Activated gamma-delta T cell treated with Interleukin-2 at 50 U/mL for 16 hours (primary cell): ENCODE data around the gene ZFHX3.

Experiments
- DNase-seq: peaks from one replicate; pipeline ENCODE4 v3.0.0-alpha.2; 2020

Gene ZFHX3

DNA sequence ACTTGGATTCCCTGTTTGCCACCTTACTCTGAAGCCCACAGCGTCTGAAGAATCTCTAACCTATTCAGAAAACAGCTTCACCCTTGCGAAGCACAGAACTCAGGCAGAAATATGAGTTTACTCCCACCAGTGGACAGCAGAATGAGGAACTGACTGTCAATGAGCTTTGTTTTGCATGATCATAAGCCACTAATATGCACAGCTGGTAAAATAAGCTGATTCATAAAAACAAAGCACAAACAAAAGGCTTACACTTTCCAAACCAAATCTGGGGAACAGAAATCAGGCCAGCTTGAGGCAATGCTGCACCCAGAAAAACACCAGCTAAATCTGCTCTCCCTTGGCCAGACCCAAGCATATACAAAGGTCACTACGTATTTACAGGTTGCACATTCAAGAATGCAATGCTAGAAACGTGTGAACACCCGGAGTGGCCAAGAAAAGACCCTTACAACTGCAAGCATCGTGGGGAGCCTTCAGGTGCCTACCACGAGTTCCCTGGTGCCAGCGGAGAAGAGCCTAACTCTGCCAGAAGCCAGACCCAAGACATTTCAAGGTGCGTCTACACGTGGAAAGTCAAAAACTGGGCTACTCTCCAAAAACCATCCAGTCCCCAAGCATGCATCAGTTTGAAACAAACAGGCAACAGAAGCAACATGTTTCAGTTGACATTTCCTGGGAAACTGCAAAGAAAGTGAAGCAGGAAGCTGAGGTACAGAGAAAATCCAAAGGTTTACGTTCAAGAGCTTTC lies 207.1 kb downstream of the ZFHX3 start:
- no peak for DNase-seq

DNA sequence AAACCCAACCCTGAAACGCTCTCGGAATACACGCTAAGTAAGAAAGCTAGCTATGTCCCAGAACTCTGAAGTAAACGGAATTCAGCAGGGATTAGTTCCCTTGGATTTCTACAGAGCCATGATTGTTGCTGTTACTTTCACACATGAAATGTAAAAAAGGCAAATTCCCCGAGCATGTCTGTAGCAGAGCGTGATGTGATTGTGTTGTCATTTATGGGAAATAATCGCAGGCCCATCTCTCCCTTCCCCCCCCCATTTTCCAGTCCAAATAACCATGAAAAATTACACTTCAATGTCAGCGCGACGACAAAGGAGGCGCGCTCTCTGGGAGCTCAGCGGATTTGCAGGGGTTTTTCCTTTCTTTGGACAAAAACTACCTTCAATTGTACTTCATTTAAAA lies 209.0 kb downstream of the ZFHX3 start:
- no peak for DNase-seq

DNA sequence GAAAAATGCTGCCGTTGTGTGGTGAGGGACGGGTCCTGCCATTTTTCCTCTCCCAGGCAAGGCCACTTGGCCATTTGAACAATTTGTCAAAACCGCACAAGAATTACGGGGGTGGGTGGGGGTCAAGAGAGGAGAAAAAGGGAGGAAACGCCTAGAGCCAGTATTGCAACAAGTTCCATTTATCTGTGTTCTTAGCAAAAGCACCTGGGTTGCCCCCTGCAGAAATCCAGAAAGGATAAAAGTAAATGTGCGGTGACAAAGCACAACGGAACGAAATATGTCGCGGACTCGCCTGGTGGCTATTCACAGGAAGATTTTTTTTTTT lies 209.4 kb downstream of the ZFHX3 start:
- no peak for DNase-seq

DNA sequence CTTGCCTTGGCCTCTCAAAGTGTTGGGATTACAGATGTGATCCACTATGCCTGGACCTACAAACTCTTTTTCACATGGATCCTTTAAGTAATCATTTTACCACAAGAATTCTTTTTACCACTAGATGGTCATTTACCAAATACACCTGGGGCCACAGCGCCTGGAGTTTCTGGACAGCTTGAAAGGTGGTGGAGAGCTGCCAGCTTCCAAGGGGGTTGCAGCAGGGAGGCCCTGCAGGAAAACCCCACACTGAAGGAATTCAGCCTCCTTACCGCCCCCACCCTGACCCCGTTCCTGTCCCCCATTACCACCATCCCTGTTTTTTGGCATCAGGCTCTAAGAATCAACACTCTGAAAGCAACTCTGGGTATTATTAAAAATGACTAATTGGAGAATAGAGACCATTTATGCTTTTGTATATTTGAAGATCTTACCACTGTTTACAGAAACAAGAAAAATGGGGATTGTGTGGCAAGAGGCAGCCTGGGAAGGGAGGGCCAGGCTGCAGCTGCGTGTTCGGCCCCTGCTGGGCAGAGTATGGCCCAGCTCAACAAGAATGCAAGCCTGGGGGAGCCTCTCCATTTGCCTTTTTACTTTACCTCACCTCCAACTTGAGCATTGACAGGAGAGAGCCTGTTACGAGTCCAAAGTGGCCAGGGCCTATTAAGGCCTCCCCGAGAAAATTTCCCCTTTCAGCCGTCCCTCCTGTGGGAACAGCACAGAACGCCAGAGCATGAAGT lies 209.9 kb downstream of the ZFHX3 start:
- DNase-seq = no peak

DNA sequence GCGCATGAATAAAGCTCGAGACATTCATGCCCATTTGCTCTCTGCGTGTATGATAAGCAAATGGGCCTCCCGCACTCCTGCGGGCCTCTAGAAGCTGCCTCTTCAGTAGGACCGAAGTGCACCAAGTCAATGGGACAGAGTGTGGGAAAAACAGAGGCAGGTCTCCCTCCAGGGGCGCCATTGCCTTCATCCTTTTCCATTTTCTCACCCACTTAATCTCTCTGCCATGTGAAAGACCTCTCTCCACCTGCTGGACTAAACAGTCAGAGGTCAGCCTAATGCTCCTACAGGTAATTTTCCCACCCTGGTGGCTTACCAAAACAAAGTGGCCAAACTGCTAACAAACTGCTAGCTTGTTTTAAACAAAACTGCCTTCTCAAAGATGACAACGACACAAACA lies 210.9 kb downstream of the ZFHX3 start:
- no peak for DNase-seq

DNA sequence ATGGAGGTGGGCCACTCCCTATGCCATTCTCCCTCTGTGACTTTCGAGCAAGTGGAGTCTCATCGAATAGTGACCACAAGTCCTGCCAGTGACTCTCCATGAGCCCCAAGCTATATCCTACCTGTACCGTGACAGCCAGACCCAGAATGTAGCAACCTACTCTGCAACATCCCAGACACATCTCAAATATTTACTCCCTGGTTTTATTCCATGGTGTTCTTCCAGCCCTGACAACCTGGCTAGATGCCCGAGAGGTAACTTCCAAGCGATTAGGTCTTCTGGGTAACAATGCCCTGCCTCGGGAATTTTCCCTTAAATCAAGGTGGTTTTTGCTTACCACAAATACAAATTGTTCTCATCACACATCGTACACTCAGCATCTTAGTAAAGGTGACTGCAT lies 211.7 kb downstream of the ZFHX3 start:
- DNase-seq = no peak

DNA sequence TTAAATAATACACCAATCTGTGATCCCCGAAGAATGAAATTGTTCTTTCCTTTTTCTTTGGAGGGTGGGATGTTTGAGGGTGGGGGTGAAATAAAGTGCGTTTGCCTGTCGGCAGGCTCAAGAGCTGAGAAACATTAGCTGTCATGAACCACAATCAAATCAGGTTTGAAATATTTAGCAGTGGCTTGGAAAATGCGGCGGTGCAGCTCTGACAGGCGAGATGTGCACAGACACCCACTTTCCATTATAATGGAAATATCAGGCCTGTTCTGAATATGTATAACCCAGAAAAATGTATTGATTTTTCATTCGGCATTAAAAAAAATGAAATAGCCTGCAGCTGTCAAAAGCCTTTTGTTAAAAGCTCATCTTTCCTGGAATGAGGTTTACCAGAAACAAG lies 212.8 kb downstream of the ZFHX3 start:
- DNase-seq = no peak

DNA sequence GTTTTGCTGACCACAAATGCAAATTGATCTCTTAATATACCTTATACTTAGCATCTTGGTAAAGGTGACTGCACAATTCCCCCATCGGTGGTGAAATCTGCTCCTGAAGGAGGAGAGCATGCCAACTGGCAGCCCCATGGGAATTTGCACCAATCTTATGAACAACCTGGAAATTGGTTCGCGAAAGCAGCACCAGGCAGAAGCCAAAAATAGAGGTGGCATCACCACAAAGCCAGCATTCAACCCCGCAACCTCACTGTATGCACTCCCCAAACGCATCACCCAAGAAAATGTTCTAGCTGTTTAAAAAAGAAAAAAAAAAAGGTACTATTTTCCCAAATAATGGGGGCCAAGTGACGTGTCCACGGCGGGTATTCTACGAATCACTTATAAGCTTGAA lies 213.4 kb downstream of the ZFHX3 start:
- DNase-seq = no peak

DNA sequence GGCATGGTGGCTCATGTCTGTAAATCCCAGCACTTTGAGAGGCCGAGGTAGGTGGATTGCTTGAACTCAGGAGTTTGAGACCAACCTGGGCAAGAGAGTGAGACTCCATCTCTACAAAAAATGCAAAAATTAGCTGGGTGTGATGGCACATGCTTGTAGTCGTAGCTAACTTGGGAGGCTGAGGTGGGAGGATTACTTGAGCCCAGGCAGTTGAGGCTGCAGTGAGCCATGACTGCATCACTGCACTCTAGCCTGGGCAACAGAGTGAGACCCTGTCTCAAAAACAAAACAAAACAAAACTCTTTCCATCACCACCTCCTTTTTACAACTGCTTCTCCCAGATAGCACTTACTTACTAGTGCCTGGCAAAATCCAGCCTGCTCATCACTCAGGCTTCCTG lies 214.0 kb downstream of the ZFHX3 start:
- no peak for DNase-seq

DNA sequence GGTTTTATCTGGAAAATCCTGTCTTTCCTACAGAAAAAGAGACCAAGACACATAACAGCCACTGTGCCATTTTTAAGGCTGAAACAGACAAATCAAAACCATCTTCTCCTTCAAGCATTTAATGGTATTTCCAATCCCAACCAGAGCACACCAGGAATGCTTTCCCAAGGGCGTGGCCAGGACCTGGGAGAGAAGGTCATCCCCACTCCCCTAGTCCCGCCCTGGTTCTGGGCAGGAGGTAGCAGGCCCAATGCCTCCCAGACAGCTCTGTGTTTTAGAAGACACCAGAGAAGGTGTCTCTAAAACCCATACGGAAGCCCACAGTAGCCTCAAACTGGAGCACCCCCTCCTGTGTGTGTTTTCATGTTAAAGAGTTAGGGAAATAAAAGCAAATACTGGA lies 214.4 kb downstream of the ZFHX3 start:
- DNase-seq = no peak

DNA sequence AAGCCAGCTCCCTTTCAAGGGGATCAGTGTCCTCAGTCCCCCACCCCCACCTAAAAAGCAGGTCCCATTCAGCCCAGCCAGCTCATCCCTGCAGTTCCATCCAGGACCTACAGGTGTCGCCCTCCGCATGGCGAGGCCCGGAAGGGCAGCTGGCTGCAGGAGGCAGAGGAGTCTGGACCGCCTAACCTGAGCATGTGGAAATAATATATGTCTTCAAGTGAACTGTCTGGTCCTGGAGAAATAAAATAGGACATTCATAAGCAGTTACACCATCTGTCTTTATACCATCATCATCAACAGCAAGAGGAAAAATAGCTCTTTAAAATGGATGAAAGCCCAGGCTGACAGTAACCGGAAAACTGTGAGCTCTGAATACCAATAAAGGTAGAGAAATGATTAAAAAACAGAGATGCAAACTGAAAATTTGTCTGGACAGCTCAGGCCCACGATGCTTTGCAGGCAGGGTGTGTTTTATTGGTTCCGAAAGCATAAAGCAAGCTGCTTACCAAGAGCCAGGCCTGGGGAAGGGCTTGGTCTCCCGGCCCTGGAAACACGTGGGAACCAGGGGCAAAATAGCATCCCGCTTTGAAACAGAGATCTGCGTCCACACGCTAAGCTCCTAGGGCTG lies 215.2 kb downstream of the ZFHX3 start:
- DNase-seq = peak; percentile 58

DNA sequence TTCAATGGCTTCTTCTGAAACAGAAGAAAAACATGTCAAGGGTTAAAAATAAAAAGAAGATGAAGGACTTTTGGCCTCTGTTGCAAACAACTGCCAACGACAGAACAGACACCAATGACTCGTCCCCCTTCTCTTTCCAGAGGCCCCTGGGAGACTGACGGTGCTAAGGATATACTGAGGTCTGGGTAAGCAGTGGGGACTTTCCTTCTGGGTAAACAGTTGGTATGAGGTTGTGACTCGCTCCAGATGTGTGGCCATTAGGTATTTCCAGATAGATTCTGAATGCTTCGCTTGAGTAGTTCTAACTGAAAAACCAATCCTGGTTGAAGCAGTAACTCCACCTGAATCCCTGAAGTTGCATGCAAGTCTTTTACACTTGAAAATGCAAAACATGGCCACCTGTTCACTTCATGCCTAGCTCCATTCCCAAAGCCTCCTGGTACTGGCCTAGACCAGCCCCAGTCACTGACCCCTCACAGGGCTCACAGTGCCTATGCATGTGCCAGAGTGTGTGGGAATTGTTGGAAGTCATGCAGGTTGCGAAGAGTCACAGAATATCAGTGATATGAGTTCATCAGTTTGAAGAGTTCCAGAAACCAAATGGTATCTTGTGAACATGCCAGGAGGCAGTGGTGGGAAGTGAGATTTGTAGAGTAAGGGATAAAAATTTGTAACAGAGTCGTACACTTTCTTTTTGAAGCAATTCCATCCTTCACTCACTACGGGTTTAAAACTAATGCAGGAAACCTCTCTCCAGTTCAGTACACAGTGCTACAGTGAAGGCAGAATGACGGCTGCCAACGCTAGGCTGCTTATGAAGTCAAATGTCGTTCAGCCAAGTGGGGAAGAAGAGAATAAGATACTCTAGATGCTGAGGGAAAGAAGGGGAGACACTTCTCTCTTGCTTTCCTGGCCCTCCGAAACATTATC lies 217.8 kb downstream of the ZFHX3 start:
- DNase-seq = no peak

DNA sequence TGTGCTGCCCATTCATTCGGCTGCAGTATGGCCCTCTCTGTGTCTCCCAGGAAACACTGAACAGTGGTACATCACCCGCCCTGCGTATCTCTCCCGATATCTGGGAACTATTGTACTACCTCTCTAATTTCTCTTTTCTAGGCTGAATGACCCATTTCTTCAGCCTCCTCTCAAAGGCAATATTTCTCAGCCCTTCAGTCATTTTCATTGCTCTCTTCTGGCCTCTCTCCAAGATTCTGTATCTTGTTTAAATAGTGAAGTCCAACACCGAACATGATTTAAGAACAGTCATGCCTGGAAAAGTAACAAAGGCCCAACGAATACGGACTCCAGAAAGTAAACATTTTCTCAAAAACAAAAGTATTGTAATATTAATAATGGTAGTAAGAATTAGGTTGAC lies 220.1 kb downstream of the ZFHX3 start:
- no peak for DNase-seq

DNA sequence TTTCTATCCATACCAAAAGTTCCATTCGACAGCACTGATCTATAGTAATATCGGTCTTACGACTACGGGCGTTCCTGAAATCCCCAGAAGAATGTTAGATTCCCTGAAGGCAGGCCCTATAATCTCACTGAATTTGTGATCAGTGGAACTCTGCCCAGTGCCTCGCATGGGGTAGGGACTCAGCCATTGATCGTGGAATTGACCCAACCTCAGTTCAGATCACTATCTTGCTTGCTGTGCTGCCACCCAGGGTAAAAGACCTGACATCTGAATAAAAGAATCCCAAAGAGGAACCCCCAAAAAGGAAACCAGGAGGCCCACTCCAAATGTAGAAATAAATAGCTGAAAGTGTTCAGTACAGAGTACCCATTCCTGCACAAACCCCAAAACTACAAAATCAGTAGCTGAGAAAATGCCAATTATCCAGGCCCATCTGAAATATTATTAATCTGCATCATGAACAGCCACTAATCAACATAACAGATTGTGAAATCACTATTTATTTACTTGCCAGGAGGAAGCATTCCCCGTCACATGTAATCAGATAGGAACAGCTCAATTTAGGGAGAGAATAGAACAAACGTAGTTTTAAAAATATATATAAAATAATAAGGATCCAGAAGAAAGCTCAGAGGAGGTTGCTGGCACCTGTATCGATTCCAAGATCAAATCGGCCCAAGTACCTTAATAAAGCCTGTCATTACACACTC lies 221.9 kb downstream of the ZFHX3 start:
- DNase-seq = no peak

DNA sequence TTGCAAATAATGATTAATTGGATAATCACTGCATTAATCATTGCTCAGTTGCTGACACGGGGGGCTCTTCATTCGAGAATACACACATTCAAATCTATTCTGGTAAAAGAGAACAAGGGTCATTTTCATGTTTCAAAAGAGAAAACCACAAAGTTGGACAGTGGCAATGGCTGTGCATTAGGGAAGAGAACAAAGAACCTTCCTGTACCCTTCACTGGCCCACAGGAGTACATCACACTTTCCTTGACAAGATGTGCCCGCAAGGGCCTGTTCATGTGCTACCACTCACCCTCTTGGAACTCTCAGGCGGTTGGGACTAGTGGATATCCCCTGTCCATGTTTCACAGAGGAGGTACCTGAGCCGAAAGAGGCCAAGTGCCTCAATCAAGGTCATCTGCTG lies 223.2 kb downstream of the ZFHX3 start:
- no peak for DNase-seq

DNA sequence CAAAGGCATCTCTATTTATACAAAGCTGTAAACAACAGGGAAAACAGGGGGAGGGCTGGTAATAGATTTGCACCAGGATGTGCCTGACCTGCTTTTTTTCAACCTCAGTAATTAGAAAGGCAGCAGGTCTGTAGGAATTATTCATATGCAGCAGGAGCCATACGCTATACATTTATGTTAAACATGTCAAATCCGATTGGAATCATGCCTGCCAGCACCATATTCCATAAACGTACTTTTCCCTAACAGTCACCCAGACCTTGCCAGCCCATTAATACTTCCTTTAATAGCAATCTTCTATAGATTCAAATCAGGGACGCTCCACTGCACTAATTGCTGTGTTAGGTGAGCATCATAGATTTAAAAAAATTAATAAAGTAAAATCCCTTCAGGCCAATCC lies 223.9 kb downstream of the ZFHX3 start:
- DNase-seq = no peak

DNA sequence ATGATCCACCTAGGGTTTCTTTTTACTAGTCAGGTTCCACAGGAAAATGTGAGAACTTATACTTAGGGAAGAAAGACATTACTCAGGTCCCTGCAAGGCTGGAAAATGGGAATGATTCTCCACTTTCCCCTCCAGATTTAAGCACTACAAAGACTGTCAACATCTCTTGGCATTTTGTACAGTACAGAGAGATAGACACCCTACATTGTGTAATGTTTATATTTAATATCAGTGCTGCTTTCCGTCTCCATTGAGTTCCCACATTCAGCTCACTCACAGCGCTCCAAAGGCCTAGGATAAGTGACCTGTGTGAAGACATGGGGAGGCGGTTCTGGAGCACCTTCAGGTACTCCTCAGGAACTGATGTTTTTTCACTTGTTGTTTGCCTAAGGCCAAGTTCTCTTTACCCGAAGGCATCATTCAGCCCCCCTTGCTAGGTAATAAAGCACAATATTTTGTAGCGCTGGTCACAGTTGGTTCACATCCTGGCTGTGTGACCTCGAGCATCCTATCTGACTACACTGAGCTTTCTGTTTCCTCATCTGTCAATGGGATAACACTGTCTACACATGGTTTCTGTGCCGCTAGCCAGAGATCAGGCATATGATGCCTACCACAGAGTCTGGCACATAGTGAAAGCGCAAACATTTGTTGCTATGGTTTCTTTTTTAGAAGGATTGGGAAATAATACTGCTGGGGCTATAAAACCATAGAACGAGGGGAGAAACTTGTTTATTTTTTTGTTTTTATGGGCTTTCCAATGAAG lies 226.6 kb downstream of the ZFHX3 start:
- DNase-seq = no peak

DNA sequence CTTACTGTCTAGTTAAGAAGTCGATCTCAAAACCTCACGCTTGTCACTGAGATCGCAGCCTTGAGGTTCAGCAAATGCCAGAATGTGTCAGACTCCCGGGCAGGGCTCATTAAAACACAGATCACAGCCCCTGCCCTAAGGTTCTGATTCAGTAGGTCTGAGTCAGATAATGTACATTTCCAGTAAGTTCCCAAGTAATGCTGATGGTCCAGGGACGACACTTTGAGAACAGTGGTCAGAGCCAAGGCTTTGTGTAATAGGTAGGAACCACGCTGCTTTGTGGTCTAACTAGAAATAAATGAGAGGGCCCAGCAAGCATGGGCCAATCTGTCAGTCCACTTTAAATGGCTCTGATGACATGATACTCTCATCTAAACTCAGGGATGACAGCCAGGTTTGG lies 228.6 kb downstream of the ZFHX3 start:
- no peak for DNase-seq

DNA sequence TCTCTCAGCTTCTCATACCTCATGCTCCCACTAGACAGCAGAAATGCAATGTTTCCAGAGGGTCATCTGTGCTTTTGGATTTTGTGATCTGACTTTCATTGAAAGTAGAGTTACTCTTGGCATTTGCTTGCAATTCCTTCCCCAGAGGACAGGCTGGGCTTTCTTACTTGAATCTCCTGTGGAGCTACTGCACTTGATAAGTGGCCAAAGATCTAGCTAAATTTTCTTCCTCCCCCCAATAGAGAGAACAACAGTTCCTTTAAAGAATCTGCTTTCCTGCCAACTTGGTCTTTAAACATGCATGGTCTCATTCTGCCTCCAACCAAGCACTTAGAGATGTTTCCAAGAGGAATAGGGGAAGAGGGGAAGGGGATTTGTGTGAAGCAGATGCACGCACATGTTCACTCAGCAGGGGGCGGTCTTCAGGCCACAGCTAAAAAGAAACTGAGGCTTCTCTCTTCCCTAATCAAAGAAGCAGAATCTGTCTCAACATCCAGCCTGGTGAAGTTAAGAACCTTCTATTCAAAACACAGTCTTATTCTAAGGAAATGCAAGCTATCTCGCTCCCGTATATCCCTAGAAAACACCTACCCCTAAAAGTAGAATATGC lies 229.6 kb downstream of the ZFHX3 start:
- DNase-seq = no peak

DNA sequence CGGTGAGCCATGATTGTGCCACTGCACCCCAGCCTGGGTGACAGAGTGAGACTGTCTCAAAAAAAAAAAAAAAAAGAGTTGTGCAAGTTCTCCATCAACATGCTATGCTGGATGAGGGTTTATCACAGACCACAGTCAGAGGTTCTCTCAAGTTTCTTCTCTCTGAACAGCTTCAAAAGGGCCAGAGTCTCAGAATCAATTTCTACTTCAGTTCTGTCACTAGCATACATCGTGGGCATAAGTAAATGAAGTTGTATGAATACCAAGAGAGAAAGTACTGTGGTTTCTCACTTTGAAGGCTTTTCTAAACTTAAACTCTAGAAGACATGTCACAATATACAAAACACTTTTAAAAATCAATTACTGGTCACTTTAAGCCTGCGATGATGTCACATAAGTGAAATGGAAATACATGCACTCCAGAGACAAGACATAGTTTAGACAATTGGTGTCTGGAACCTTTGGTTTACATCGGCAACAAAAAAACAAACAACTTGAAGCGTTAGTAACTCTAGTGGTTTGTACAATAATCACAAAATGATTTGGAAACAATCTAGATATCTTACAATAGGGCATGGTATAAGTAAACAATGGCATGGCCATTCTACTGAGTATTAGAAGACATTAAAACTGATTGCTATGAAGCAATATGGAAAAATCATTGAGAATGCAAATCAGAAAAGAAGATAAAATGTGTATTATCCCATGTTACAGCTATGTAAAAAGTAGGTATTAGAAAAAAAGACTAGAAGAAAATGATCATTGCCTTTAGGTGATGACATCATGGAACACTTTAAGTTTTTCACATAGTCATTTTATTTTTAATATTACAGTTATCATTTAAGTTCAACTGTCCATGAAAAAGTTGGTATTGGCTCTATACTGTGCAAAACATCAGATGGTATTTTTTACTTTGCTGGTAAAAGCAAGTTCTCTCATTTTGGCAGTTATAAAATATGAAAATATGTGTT lies 232.3 kb downstream of the ZFHX3 start:
- DNase-seq = no peak
